ENCODE data around the gene ELAVL1.
"Not testable (repeated sequence)": the region's sequence is repeated elsewhere in the genome, so short reads cannot be mapped to it uniquely, and the experiment has no call there.

ELAVL1 gene

GRCh38 chr19:7932930-7933300 lies 72.5 kb downstream of the ELAVL1 start:
- DNase-seq, result no peak

GRCh38 chr19:7932276-7932929 lies 73.0 kb downstream of the ELAVL1 start:
- no peak for DNase-seq

GRCh38 chr19:7931221-7932061 lies 74.0 kb downstream of the ELAVL1 start:
- no peak for DNase-seq

- DNase-seq, result no peak
Measured at GRCh38 chr19:7930765-7931164, 74.7 kb downstream of the ELAVL1 start.

- not testable (repeated sequence) for DNase-seq
Measured at GRCh38 chr19:7930030-7930429, 75.4 kb downstream of the ELAVL1 start.

GRCh38 chr19:7928741-7929701 lies 76.4 kb downstream of the ELAVL1 start:
- DNase-seq, result no peak

- DNase-seq, result no peak
Measured at GRCh38 chr19:7928334-7928706, 77.1 kb downstream of the ELAVL1 start.

GRCh38 chr19:7927605-7928333 lies 77.7 kb downstream of the ELAVL1 start:
- DNase-seq, result no peak

- no peak for DNase-seq
Measured at GRCh38 chr19:7926727-7927604, 78.5 kb downstream of the ELAVL1 start.

GRCh38 chr19:7926021-7926726 lies 79.3 kb downstream of the ELAVL1 start, which contains the start of gene CTXN1:
Gene CTXN1, minus strand, starts transcription at chr19:7926135. Its CDS starts 597 bp downstream, at chr19:7925538.
- DNase-seq, result peak; percentile 44

- DNase-seq, result peak; percentile 53
Measured at GRCh38 chr19:7925171-7925851, 80.1 kb downstream of the ELAVL1 start.

GRCh38 chr19:7924651-7925170 lies 80.7 kb downstream of the ELAVL1 start:
- DNase-seq, result no peak

- no peak for DNase-seq
Measured at GRCh38 chr19:7924241-7924640, 81.2 kb downstream of the ELAVL1 start.

- DNase-seq, result no peak
Measured at GRCh38 chr19:7923295-7924191, 81.9 kb downstream of the ELAVL1 start.

GRCh38 chr19:7922836-7923195 lies 82.6 kb downstream of the ELAVL1 start:
- DNase-seq, result no peak

- no peak for DNase-seq
Measured at GRCh38 chr19:7921967-7922835, 83.2 kb downstream of the ELAVL1 start.

GRCh38 chr19:7921302-7921966 lies 84.0 kb downstream of the ELAVL1 start:
- DNase-seq, result peak; percentile 53
